ENCODE measurements around the gene DHX57. TPM values are rescaled to one million over a fixed set of nuclear protein-coding genes. Genes with fewer than 3 reads are reported as not detected.

The DHX57 gene
- total RNA-seq, 1 donor from 2014 or later, result 33.9 TPM

DNA sequence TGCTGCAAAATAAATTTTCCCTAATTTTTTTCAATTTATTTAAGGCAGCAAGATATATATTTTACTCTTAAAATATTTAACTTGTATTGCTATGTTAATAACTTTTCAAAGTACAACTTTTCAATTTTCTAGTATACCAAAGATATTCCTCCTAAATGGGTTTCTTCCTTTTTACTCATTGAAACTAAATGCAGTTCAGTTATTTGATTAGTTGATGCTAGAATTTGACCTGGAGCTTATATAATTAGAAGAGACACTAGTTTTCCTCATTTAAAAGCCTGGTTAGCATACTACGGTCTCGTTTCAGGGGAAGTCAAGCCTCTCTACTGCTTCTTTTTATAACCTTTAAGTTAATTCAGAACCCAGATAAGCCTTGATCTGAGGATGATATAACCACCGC, 13.8 kb upstream of the DHX57 start, which contains the start of gene ARHGEF33:
TSS of gene ARHGEF33 (plus strand) at position 301 of the 400 bp plus-strand sequence. CDS start 29,573 bp downstream, outside the sequence.
- Mint-ChIP-seq H3K27me3 (ENCODE audit: insufficient read depth, low read depth) (peaks cover 2% of the 10 kb centered on the region), H3K36me3 (no peaks in the 10 kb centered on the region), H3K27ac (no peak within 1 kb of the TSS), H3K9me3 (no peaks in the 10 kb centered on the region), H3K4me1 (no peaks in the 10 kb centered on the region), H3K4me3 (no peak within 1 kb of the TSS)
- Histone ChIP-seq H3K27me3 (no peaks in the 10 kb centered on the region), H3K9ac (no peak within 1 kb of the TSS), H3F3A (ENCODE audit: low read depth) (no peaks in the 10 kb centered on the region), H3K9me3 (ENCODE audit: low read depth) (no peaks in the 10 kb centered on the region), H2AFZ (replicated peaks) (no peak within 1 kb of the TSS), H4K20me1 (ENCODE audit: low read depth) (no peaks in the 10 kb centered on the region), H3K4me2 (no peak within 1 kb of the TSS), H3K36me3 (no peaks in the 10 kb centered on the region), H3K4me1 (no peaks in the 10 kb centered on the region), H3K79me2 (ENCODE audit: low read depth) (no peaks in the 10 kb centered on the region), H3K4me3 (no peak within 1 kb of the TSS), H3K27ac (no peak within 1 kb of the TSS)
- DNase-seq (ENCODE audit: low spot score), result no peak
- TF ChIP-seq EZH2 (IDR thresholded peaks at IDR 0.05) (no peak), EZH2phosphoT487 (IDR thresholded peaks at IDR 0.05) (no peak)

DNA sequence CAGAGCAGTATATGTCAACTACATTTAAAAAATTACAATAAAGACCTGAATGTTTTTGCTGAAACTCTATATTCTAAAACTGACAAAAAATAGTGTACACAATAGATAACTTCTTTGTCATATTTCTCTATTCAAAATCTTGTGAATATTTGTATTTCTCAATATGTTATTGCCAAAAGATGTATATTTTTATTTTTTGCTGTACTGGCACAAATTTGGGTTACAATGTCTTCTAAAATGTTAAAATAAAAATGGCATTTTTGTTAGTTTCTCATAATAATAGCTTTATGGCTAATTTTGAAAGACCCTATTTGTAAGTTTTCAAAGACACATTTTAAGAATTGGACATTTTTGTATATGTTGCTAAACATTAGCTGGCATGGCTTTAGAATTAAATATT, 13.3 kb upstream of the DHX57 start:
- Histone ChIP-seq H3K9me3 (ENCODE audit: low read depth) (no peaks in the 10 kb centered on the region), H3K27me3 (no peaks in the 10 kb centered on the region), H3K4me1 (no peaks in the 10 kb centered on the region), H3K4me3 (no peak overlapping the region), H2AFZ (replicated peaks) (no peak overlapping the region), H3K4me2 (no peak overlapping the region), H3K79me2 (ENCODE audit: low read depth) (no peaks in the 10 kb centered on the region), H3F3A (ENCODE audit: low read depth) (no peaks in the 10 kb centered on the region), H3K36me3 (no peaks in the 10 kb centered on the region), H3K27ac (no peak overlapping the region), H4K20me1 (ENCODE audit: low read depth) (no peaks in the 10 kb centered on the region), H3K9ac (no peak overlapping the region)
- no peak overlapping the region for H3K27ac Mint-ChIP-seq
- H3K4me3 Mint-ChIP-seq, result no peak overlapping the region
- TF ChIP-seq EZH2phosphoT487 (IDR thresholded peaks at IDR 0.05), result no peak
- no peak for TF ChIP-seq EZH2 (IDR thresholded peaks at IDR 0.05)
- no peak for TF ChIP-seq CTCF (IDR thresholded peaks at IDR 0.05)
- H3K9me3 Mint-ChIP-seq, result no peaks in the 10 kb centered on the region
- DNase-seq (ENCODE audit: low spot score), result no peak
- H3K27me3 Mint-ChIP-seq (ENCODE audit: insufficient read depth, low read depth), result peaks cover 2% of the 10 kb centered on the region
- no peaks in the 10 kb centered on the region for H3K4me1 Mint-ChIP-seq
- no peaks in the 10 kb centered on the region for H3K36me3 Mint-ChIP-seq

- H2AFZ ChIP-seq (replicated peaks), result no peak overlapping the region
- no peaks in the 10 kb centered on the region for H3K36me3 Mint-ChIP-seq
- no peaks in the 10 kb centered on the region for H3K9me3 ChIP-seq (ENCODE audit: low read depth)
- no peaks in the 10 kb centered on the region for H3F3A ChIP-seq (ENCODE audit: low read depth)
- no peak for DNase-seq (ENCODE audit: low spot score)
- no peak overlapping the region for H3K4me2 ChIP-seq
- no peaks in the 10 kb centered on the region for H4K20me1 ChIP-seq (ENCODE audit: low read depth)
- H3K79me2 ChIP-seq (ENCODE audit: low read depth), result no peaks in the 10 kb centered on the region
- no peaks in the 10 kb centered on the region for H3K9me3 Mint-ChIP-seq
- no peak overlapping the region for H3K9ac ChIP-seq
- no peaks in the 10 kb centered on the region for H3K36me3 ChIP-seq
- H3K4me3 ChIP-seq, result no peak overlapping the region
- no peaks in the 10 kb centered on the region for H3K4me1 Mint-ChIP-seq
- H3K27ac ChIP-seq, result no peak overlapping the region
- H3K4me3 Mint-ChIP-seq, result no peak overlapping the region
- no peak overlapping the region for H3K27ac Mint-ChIP-seq
- H3K4me1 ChIP-seq, result no peaks in the 10 kb centered on the region
- H3K27me3 ChIP-seq, result no peaks in the 10 kb centered on the region
- TF ChIP-seq EZH2phosphoT487 (IDR thresholded peaks at IDR 0.05) (no peak), CTCF (IDR thresholded peaks at IDR 0.05) (no peak), EZH2 (IDR thresholded peaks at IDR 0.05) (no peak)
- no peaks in the 10 kb centered on the region for H3K27me3 Mint-ChIP-seq (ENCODE audit: insufficient read depth, low read depth)
Observed at GRCh38 chr2:38887902-38888554, 12.3 kb upstream of the DHX57 start.

GRCh38 chr2:38887347-38887746, 11.6 kb upstream of the DHX57 start:
- Histone ChIP-seq H3K4me2 (no peak overlapping the region), H2AFZ (replicated peaks) (no peak overlapping the region), H3K36me3 (no peaks in the 10 kb centered on the region), H3F3A (ENCODE audit: low read depth) (no peaks in the 10 kb centered on the region), H3K4me3 (no peak overlapping the region), H3K9me3 (ENCODE audit: low read depth) (no peaks in the 10 kb centered on the region), H3K79me2 (ENCODE audit: low read depth) (no peaks in the 10 kb centered on the region), H3K4me1 (no peaks in the 10 kb centered on the region), H3K9ac (no peak overlapping the region), H3K27ac (no peak overlapping the region), H4K20me1 (ENCODE audit: low read depth) (no peaks in the 10 kb centered on the region), H3K27me3 (no peaks in the 10 kb centered on the region)
- TF ChIP-seq EZH2phosphoT487 (IDR thresholded peaks at IDR 0.05) (no peak), EZH2 (IDR thresholded peaks at IDR 0.05) (no peak), CTCF (IDR thresholded peaks at IDR 0.05) (no peak)
- no peaks in the 10 kb centered on the region for H3K4me1 Mint-ChIP-seq
- H3K27me3 Mint-ChIP-seq (ENCODE audit: insufficient read depth, low read depth), result no peaks in the 10 kb centered on the region
- DNase-seq (ENCODE audit: low spot score), result no peak
- H3K4me3 Mint-ChIP-seq, result no peak overlapping the region
- H3K36me3 Mint-ChIP-seq, result no peaks in the 10 kb centered on the region
- H3K9me3 Mint-ChIP-seq, result no peaks in the 10 kb centered on the region
- no peak overlapping the region for H3K27ac Mint-ChIP-seq
